Measurements from ENCODE around the gene TCF4. TPM values are rescaled to one million over a fixed set of nuclear protein-coding genes. Genes with fewer than 3 reads are reported as not detected.

The TCF4 gene
- total RNA-seq, 1 experiment from 2014 or later = 104 TPM

- no peak overlapping the region for H3K4me3 Mint-ChIP-seq
- ChIA-PET POLR2A (no interaction called here), CTCF (no interaction called here)
- peaks cover 19% of the 10 kb centered on the region for H3K9me3 Mint-ChIP-seq
- H3K36me3 Mint-ChIP-seq = peaks cover 26% of the 10 kb centered on the region
- no peak overlapping the region for H3K27ac Mint-ChIP-seq
- peaks cover 57% of the 10 kb centered on the region for H3K4me1 Mint-ChIP-seq
- DNase-seq (ENCODE audit: low spot score) (no peak), ATAC-seq (no peak)
- no peaks in the 10 kb centered on the region for H3K27me3 Mint-ChIP-seq (ENCODE audit: low read depth)
- TF ChIP-seq RELA (CRISPR knock-in tag; IDR thresholded peaks at IDR 0.05; ENCODE audit: borderline replicate concordance) (no peak), SP1 (CRISPR knock-in tag; conservative IDR thresholded peaks at IDR 0.05) (no peak), ZNF396 (CRISPR knock-in tag; IDR thresholded peaks at IDR 0.05; ENCODE audit: borderline replicate concordance) (no peak), SMAD4 (CRISPR knock-in tag; IDR thresholded peaks at IDR 0.05) (no peak), NR3C1 (CRISPR knock-in tag; conservative IDR thresholded peaks at IDR 0.05; ENCODE audit: low read depth) (no peak), GABPB1 (CRISPR knock-in tag; IDR thresholded peaks at IDR 0.05) (no peak), MYBL2 (CRISPR knock-in tag; IDR thresholded peaks at IDR 0.05) (no peak)
- TF ChIP-seq, protein P1, sequence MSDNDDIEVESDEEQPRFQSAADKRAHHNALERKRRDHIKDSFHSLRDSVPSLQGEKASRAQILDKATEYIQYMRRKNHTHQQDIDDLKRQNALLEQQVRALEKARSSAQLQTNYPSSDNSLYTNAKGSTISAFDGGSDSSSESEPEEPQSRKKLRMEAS (CRISPR knock-in tag; IDR thresholded peaks at IDR 0.05) = no peak
- TF ChIP-seq, protein P2, sequence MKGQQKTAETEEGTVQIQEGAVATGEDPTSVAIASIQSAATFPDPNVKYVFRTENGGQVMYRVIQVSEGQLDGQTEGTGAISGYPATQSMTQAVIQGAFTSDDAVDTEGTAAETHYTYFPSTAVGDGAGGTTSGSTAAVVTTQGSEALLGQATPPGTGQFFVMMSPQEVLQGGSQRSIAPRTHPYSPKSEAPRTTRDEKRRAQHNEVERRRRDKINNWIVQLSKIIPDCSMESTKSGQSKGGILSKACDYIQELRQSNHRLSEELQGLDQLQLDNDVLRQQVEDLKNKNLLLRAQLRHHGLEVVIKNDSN (CRISPR knock-in tag; IDR thresholded peaks at IDR 0.05) = no peak
- TF ChIP-seq, protein P3, sequence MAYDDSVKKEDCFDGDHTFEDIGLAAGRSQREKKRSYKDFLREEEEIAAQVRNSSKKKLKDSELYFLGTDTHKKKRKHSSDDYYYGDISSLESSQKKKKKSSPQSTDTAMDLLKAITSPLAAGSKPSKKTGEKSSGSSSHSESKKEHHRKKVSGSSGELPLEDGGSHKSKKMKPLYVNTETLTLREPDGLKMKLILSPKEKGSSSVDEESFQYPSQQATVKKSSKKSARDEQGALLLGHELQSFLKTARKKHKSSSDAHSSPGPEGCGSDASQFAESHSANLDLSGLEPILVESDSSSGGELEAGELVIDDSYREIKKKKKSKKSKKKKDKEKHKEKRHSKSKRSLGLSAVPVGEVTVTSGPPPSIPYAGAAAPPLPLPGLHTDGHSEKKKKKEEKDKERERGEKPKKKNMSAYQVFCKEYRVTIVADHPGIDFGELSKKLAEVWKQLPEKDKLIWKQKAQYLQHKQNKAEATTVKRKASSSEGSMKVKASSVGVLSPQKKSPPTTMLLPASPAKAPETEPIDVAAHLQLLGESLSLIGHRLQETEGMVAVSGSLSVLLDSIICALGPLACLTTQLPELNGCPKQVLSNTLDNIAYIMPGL (CRISPR knock-in tag; IDR thresholded peaks at IDR 0.05) = no peak
- TF ChIP-seq, protein P4, sequence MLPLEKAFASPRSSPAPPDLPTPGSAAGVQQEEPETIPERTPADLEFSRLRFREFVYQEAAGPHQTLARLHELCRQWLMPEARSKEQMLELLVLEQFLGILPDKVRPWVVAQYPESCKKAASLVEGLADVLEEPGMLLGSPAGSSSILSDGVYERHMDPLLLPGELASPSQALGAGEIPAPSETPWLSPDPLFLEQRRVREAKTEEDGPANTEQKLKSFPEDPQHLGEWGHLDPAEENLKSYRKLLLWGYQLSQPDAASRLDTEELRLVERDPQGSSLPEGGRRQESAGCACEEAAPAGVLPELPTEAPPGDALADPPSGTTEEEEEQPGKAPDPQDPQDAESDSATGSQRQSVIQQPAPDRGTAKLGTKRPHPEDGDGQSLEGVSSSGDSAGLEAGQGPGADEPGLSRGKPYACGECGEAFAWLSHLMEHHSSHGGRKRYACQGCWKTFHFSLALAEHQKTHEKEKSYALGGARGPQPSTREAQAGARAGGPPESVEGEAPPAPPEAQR (CRISPR knock-in tag; IDR thresholded peaks at IDR 0.05) = no peak
These were observed 140.3 kb downstream of the TCF4 start for GRCh38 chr18:55447672-55448018.

- H3K27me3 Mint-ChIP-seq (ENCODE audit: low read depth) = no peaks in the 10 kb centered on the region
- H3K4me1 Mint-ChIP-seq = peaks cover 56% of the 10 kb centered on the region
- ATAC-seq = no peak
- peaks cover 23% of the 10 kb centered on the region for H3K36me3 Mint-ChIP-seq
- CTCF ChIA-PET = interaction anchor here (0.9 kb wide), 1 partner anchor 9 kb away, joined by 4 read pairs; no protein-coding TSS in a partner anchor
- peaks cover 19% of the 10 kb centered on the region for H3K9me3 Mint-ChIP-seq
- POLR2A ChIA-PET = interaction anchor here (0.7 kb wide), 1 partner anchor 33 kb away, joined by 6 read pairs; no protein-coding TSS in a partner anchor
- no peak overlapping the region for H3K4me3 Mint-ChIP-seq
- H3K27ac Mint-ChIP-seq = no peak overlapping the region
- DNase-seq (ENCODE audit: low spot score) = no peak
- no peak for TF ChIP-seq USF2 (CRISPR knock-in tag; IDR thresholded peaks at IDR 0.05)
- no peak for TF ChIP-seq RORB (CRISPR knock-in tag; IDR thresholded peaks at IDR 0.05)
- TF ChIP-seq NFATC4 (CRISPR knock-in tag; IDR thresholded peaks at IDR 0.05) = no peak
- TF ChIP-seq ATF6 (CRISPR knock-in tag; IDR thresholded peaks at IDR 0.05) = no peak
- no peak for TF ChIP-seq NR2C2 (CRISPR knock-in tag; IDR thresholded peaks at IDR 0.05)
- no peak for TF ChIP-seq GTF2I (CRISPR knock-in tag; conservative IDR thresholded peaks at IDR 0.05)
- TF ChIP-seq FOXP1 (CRISPR knock-in tag; IDR thresholded peaks at IDR 0.05; ENCODE audit: borderline replicate concordance) = no peak
- TF ChIP-seq, protein P4 (CRISPR knock-in tag; IDR thresholded peaks at IDR 0.05) = no peak
- TF ChIP-seq ZNF423 (CRISPR knock-in tag; IDR thresholded peaks at IDR 0.05) = no peak
- TF ChIP-seq IRF2 (CRISPR knock-in tag; IDR thresholded peaks at IDR 0.05; ENCODE audit: borderline replicate concordance, low read depth) = no peak
- TF ChIP-seq NR3C1 (CRISPR knock-in tag; conservative IDR thresholded peaks at IDR 0.05; ENCODE audit: low read depth) = no peak
- no peak for TF ChIP-seq ZNF138 (CRISPR knock-in tag; conservative IDR thresholded peaks at IDR 0.05)
- TF ChIP-seq, protein P5, sequence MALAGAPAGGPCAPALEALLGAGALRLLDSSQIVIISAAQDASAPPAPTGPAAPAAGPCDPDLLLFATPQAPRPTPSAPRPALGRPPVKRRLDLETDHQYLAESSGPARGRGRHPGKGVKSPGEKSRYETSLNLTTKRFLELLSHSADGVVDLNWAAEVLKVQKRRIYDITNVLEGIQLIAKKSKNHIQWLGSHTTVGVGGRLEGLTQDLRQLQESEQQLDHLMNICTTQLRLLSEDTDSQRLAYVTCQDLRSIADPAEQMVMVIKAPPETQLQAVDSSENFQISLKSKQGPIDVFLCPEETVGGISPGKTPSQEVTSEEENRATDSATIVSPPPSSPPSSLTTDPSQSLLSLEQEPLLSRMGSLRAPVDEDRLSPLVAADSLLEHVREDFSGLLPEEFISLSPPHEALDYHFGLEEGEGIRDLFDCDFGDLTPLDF (CRISPR knock-in tag; IDR thresholded peaks at IDR 0.05) = no peak
- TF ChIP-seq GABPB1 (CRISPR knock-in tag; IDR thresholded peaks at IDR 0.05) = no peak
These were observed 140.9 kb downstream of the TCF4 start for GRCh38 chr18:55446996-55447671.

Measured in WTC11 (cell line).